Jurkat, Clone E6-1 (cell line): ENCODE measurements around the gene MAP4K3.

Experiments used
- DNase-seq: peaks from one replicate; pipeline ENCODE4 v3.0.0-alpha.2; 2011; ENCODE audit warnings: low read depth, low spot score
- H3K4me3 ChIP-seq: 2 replicates; pipeline ENCODE4 v1.5.1; 2011; ENCODE audit warnings: mild to moderate bottlenecking, low read length, control low read depth, moderate library complexity

MAP4K3 gene

DNA sequence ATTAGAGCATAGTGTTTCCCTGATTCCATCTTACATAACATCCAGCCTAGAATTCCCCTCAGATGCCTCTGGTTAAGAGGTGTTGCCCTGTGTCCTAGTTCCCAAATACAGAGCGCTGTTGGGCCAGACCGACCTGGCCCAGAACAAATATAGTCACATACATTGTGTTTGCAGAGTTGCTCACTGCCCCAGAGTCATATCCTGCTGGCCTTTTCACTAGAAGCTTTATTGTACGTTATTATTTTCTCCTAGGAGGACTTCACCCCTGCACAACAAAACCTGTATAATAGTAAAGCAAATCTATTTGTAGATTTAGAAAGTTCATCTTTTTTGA lies 11.1 kb upstream of the MAP4K3 start:
- no peak for DNase-seq

GRCh38 chr2:39447266-39448168 lies 10.4 kb upstream of the MAP4K3 start:
- H3K4me3 ChIP-seq, result no peak overlapping the region
- DNase-seq, result no peak

More for the DNA sequence above, 11.1 kb upstream of the MAP4K3 start:
- no peak overlapping the region for H3K4me3 ChIP-seq

- H3K4me3 ChIP-seq, result no peak overlapping the region
- no peak for DNase-seq
Measured at GRCh38 chr2:39445934-39446333, 8.8 kb upstream of the MAP4K3 start.

GRCh38 chr2:39443009-39443408 lies 5.9 kb upstream of the MAP4K3 start:
- H3K4me3 ChIP-seq, result no peak overlapping the region
- no peak for DNase-seq

GRCh38 chr2:39437522-39438296 lies 624 bp upstream of the MAP4K3 start:
- peak overlapping the region; percentile 69 for H3K4me3 ChIP-seq
- no peak for DNase-seq

DNA sequence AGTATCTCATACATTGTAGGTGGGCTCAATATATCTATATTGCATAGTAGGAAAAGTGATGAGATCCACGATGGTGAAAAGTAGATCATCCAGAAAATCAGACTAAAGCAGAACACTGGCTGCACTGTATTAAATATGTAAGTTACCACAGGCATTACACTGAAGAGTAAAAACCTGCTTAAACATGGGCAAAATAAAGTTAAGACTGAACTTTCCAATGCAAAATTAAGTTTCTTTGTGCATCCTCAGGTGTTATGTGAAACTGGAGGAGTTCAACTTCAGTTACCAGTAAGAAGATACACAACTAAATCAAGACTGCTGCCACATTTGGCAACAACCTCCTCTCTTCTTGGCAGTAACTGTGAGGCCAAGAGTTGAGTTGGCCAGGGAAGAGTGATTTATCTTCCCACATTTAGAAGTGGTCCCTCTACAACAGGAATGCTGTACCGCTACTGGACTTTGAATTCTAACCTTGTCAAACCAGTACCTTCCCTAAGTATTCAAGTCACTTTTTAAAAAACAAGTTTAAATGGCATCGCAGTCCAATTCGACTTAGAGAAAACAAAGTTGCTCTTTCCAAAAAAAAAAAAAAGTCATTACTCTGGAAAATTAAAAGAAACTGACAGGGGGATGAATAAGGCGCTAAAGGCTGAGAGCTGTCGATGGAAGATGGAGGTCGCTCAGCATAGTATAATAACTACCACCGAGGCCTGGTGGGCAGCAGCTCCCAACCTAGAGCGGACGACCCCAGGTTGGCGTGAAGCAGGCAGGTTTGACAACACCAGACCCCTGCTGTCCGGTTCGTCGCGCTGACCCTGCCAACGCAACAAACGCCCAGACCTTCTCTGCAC lies 1.1 kb downstream of the MAP4K3 start:
- peak overlapping the region; percentile 69 for H3K4me3 ChIP-seq
- DNase-seq, result no peak

- H3K4me3 ChIP-seq, result no peak overlapping the region
- DNase-seq, result no peak
Measured at GRCh38 chr2:39435234-39435633, 1.9 kb downstream of the MAP4K3 start.

GRCh38 chr2:39434233-39434897 lies 2.7 kb downstream of the MAP4K3 start:
- DNase-seq, result no peak
- no peak overlapping the region for H3K4me3 ChIP-seq

DNA sequence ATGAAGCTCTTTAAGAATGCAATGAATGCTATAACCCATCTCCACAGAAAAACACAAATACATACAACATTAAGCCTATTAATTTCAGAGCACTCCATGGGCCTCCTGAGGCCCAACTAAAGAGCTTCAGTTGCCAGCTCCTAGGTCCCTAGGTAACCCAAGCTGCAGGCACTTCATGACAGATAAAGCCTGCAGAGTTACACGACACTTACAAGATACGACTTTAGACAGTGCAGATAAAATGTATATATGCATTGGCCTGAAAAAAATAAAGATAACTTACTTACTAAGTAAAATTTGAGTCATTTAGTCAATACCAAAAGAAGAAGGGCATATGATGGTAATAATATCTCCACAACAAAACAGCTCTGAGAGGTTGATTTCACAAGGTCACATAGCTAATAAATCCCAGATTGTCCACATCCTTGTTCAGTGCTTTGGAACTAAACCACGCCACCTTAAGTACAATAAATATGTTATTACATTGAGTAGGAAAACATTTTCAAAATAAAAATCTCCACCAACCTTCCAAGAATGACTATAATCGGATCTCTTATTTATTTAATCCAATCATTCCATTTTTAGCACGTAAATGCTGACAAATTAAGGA lies 3.4 kb downstream of the MAP4K3 start:
- no peak overlapping the region for H3K4me3 ChIP-seq
- DNase-seq, result no peak

DNA sequence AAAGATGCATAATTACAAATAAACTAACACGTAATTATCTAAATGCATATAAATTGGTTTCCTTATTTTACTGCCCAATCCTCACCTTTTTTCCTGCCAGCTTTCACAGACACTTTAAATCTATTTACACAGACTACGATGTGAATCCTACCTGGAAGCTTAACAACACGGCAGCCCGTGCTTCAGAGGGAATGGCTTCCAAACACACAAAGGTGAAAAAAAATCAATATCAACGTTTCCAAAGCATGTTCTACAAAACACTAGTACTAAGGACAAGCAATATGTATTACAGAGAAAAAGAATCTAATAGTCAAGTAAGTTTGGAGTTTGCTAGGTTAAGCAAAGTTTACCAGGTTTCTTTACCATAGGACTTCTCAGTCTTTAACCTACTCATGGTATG lies 4.4 kb downstream of the MAP4K3 start:
- no peak overlapping the region for H3K4me3 ChIP-seq
- no peak for DNase-seq

GRCh38 chr2:39431592-39432316 lies 5.3 kb downstream of the MAP4K3 start:
- DNase-seq, result no peak
- H3K4me3 ChIP-seq, result no peak overlapping the region

DNA sequence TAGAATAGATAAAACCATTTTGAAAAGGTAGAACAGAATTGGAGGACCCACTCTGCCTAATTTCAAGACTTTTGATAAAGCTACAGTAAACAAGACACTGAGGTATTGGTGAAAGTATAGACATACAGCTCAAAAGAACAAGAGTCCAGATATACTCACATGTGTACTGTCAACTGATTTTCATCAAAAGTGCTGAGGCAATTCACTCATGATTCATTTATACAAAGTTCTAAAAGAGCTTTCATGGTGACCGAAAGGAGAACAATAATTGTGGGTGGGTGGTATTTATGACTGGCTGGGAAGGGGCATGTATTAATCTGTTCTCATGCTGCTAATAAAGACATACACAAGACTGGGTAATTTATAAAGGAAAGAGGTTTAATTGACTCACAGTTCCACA lies 7.3 kb downstream of the MAP4K3 start:
- H3K4me3 ChIP-seq, result no peak overlapping the region
- DNase-seq, result no peak

DNA sequence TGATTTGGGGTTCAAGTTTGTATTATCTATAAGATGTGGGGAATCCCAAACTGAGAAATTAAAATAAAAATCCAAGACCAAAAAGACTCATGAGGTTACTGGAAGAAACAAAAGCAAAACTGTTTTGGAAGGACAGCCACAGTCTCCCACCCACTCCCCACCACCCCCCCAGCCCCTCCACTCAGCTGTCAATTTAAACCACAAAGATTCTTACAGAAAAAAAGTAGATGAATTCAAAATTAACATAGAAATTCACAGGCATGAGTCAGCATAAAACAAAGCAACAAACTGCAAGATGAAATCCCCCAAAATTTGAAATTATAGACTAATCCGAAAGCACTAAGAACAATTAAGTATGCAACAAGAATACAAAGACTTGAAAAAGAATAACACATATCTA lies 12.1 kb downstream of the MAP4K3 start:
- no peak overlapping the region for H3K4me3 ChIP-seq
- DNase-seq, result no peak

GRCh38 chr2:39422700-39423099 lies 14.4 kb downstream of the MAP4K3 start:
- no peak for DNase-seq
- H3K4me3 ChIP-seq, result no peak overlapping the region

GRCh38 chr2:39421354-39421753 lies 15.7 kb downstream of the MAP4K3 start:
- DNase-seq, result no peak
- no peak overlapping the region for H3K4me3 ChIP-seq

GRCh38 chr2:39419282-39420223 lies 17.5 kb downstream of the MAP4K3 start:
- no peak overlapping the region for H3K4me3 ChIP-seq
- no peak for DNase-seq

DNA sequence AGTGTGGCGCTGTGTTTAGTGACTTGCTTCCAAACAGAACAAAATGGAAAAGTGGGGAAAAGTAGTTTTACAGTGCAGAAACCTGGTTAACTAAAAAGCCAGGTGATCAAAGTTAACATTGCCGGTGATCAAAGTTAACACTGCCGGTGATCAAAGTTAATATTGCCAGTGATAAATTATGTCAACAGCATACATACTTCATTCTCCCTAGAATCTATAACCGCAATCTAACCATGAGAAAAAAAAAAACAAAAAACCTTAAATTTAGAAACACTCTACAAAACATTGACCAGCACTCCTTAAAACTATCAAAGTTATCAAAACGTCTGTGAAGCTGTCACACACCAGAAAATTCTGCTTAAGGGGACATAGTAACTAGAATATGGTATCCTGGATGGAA lies 18.6 kb downstream of the MAP4K3 start:
- H3K4me3 ChIP-seq, result no peak overlapping the region
- no peak for DNase-seq
